CD8-positive, alpha-beta memory T cell (primary cell): ENCODE data around the gene BABAM1. TPM values are rescaled to one million over a fixed set of nuclear protein-coding genes. Genes with fewer than 3 reads are reported as not detected.
A peak's percentile ranks its signal among the peaks of the same experiment; 100 is the strongest.

Source experiments
- CTCF ChIA-PET: fragments of 350-600 bp; sonication (Branson Sonifier 250); formaldehyde crosslinking; loops from one replicate; lab custom pipeline; 2021; ENCODE audit warnings: antibody characterized with exemption; lab: Charles Lee
- POLR2A ChIA-PET: fragments of 350-600 bp; sonication (Branson Sonifier 250); formaldehyde crosslinking; loops from one replicate; lab custom pipeline; 2021; ENCODE audit warnings: antibody characterized with exemption; lab: Charles Lee
- DNase-seq, 5 donors: peaks; one replicate each; pipeline versions ENCODE4 v3.0.0 to v3.0.0-alpha.2; 2020 to 2022; ENCODE audit warnings: mixed read lengths in 1 of 5
- H3K27ac ChIP-seq: one replicate; pipeline ENCODE4 v1.7.0; 2013; ENCODE audit warnings: low read depth, mild to moderate bottlenecking, low read length, moderate library complexity
- H3K27me3 ChIP-seq: 2 replicates; pipeline ENCODE4 v1.7.0; 2013; ENCODE audit warnings: low read length, mild to moderate bottlenecking; ENCODE audit not compliant: insufficient read depth, poor library complexity, severe bottlenecking
- H3K36me3 ChIP-seq: 2 replicates; pipeline ENCODE4 v1.7.0; 2013; ENCODE audit warnings: mild to moderate bottlenecking, low read length, moderate library complexity; ENCODE audit not compliant: insufficient read depth
- H3K4me1 ChIP-seq: 2 replicates; pipeline ENCODE4 v1.7.0; 2013; ENCODE audit warnings: mild to moderate bottlenecking, low read length, moderate library complexity; ENCODE audit not compliant: insufficient read depth
- H3K4me3 ChIP-seq: 2 replicates; pipeline ENCODE4 v1.7.0; 2013; ENCODE audit warnings: mild to moderate bottlenecking, low read length
- H3K9me3 ChIP-seq: 2 replicates; pipeline ENCODE4 v1.7.0; 2013; ENCODE audit warnings: mild to moderate bottlenecking, low read length
- H3K27ac Mint-ChIP-seq, 8 donors: one replicate each; pipeline ENCODE4 v1.8.0; 2020 to 2021; ENCODE audit warnings: mixed read lengths in 8 of 8, mild to moderate bottlenecking in 6 of 8, inconsistent platforms in 3 of 8, moderate library complexity in 3 of 8
- H3K27me3 Mint-ChIP-seq, 2 donors: one replicate each; pipeline ENCODE4 v1.8.0; 2020 to 2021; ENCODE audit warnings: mixed read lengths in 2 of 2, mild to moderate bottlenecking in 1 of 2, moderate library complexity in 1 of 2
- H3K36me3 Mint-ChIP-seq, 3 donors: one replicate each; pipeline ENCODE4 v1.8.0; 2020 to 2021; ENCODE audit warnings: mixed read lengths in 3 of 3, inconsistent platforms in 1 of 3, mild to moderate bottlenecking in 1 of 3
- H3K4me1 Mint-ChIP-seq, 3 donors: one replicate each; pipeline ENCODE4 v1.8.0; 2020 to 2021; ENCODE audit warnings: mixed read lengths in 3 of 3, inconsistent platforms in 1 of 3, mild to moderate bottlenecking in 1 of 3
- H3K4me3 Mint-ChIP-seq, 7 donors: one replicate each; pipeline ENCODE4 v1.8.0; 2020 to 2021; ENCODE audit warnings: mixed read lengths in 7 of 7, mild to moderate bottlenecking in 6 of 7, moderate library complexity in 4 of 7, inconsistent platforms in 2 of 7
- H3K9me3 Mint-ChIP-seq, 5 donors: one replicate each; pipeline ENCODE4 v1.8.0; 2020 to 2022; ENCODE audit warnings: mixed read lengths in 5 of 5, mild to moderate bottlenecking in 3 of 5, moderate library complexity in 2 of 5, inconsistent platforms in 1 of 5
- polyA plus RNA-seq: library from polyadenylated mRNA; unstranded; fragments of 300-500 nt; fragmentation: Illumina TruSeq; gene quantifications from one replicate; pipeline ENCODE4 v1.2.3, GENCODE V29; 2021
- total RNA-seq, 2 experiments: library from RNA; stranded (reverse); gene quantifications; one replicate each; pipeline ENCODE4 v1.2.3, GENCODE V29; 2021

The BABAM1 gene
- total and polyA plus RNA-seq, 3 experiments from 2014 or later = 114 to 132 (median 124) TPM

DNA sequence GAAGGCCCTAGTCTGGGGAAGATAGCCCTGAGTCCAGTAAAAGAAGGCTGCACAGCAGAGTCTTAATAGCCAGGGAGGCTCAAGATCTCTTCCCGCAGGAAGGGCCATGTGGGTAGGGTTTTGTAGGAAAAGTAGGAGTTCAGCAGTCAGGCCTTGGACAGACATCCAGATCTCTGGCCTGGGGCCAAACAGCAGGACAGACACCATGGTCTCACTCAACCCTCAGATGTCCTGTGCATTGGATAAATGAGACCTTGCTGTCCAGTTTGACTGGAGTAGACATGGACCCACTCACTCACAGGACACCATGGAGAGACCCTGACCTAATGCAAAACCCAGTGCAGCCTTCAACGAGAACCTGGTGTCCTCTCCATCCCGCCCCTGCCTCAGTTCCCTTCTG lies 37.4 kb upstream of the BABAM1 start:
- Mint-ChIP-seq H3K4me3 (no peak overlapping the region), H3K27ac (no peak overlapping the region), H3K27me3 (peaks cover 0 to 3% of the 10 kb centered on the region in 2 donors), H3K9me3 (no peaks in the 10 kb centered on the region), H3K36me3 (peaks cover 0 to 11% (median 0%) of the 10 kb centered on the region in 3 donors), H3K4me1 (peaks cover 9 to 23% (median 9%) of the 10 kb centered on the region in 3 donors)
- DNase-seq = no peak
- H3K36me3 ChIP-seq = no peaks in the 10 kb centered on the region
- H3K9me3 ChIP-seq = no peaks in the 10 kb centered on the region
- H3K27me3 ChIP-seq = no peaks in the 10 kb centered on the region
- ChIA-PET CTCF (no interaction called here), POLR2A (no interaction called here)
- no peak overlapping the region for H3K4me3 ChIP-seq
- no peak overlapping the region for H3K27ac ChIP-seq
- H3K4me1 ChIP-seq = peaks cover 12% of the 10 kb centered on the region

GRCh38 chr19:17232258-17232657 lies 35.0 kb upstream of the BABAM1 start:
- Histone ChIP-seq H3K36me3 (no peaks in the 10 kb centered on the region), H3K9me3 (no peaks in the 10 kb centered on the region), H3K4me1 (peaks cover 15% of the 10 kb centered on the region), H3K27me3 (no peaks in the 10 kb centered on the region), H3K27ac (no peak overlapping the region), H3K4me3 (no peak overlapping the region)
- Mint-ChIP-seq H3K36me3 (peaks cover 0 to 6% (median 0%) of the 10 kb centered on the region in 3 donors), H3K4me3 (peak overlapping the region in 1 of 7 donors; percentile 18), H3K9me3 (no peaks in the 10 kb centered on the region), H3K27me3 (peaks cover 0 to 3% of the 10 kb centered on the region in 2 donors), H3K4me1 (peaks cover 4 to 14% (median 7%) of the 10 kb centered on the region in 3 donors), H3K27ac (no peak overlapping the region)
- ChIA-PET CTCF (no interaction called here), POLR2A (no interaction called here)
- no peak for DNase-seq

DNA sequence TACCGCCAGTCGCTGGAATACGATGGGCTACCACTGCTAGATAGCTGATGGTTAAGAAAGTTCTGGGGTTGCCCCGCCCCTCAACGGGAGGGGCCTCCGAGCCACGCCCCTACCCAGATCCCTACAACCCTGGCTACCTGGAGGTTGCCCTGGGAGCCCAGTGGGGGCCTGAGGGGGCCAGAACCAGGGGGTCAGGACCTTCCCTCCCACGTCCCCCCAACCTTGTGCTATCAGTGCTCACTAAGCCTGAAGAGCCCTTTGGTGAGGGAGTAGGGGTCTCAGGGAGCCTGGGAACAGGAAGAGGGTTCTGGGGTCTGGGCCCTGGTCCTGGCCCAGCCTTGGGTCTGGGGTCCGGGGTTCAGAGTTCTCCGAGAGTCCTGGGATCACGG lies 32.3 kb upstream of the BABAM1 start:
- Mint-ChIP-seq H3K4me3 (peak overlapping the region; percentile 63 to 83 (median 73)), H3K9me3 (no peaks in the 10 kb centered on the region), H3K4me1 (peaks cover 4 to 7% (median 5%) of the 10 kb centered on the region in 3 donors), H3K27me3 (peaks cover 0 to 3% of the 10 kb centered on the region in 2 donors), H3K27ac (no peak overlapping the region), H3K36me3 (no peaks in the 10 kb centered on the region)
- DNase-seq = peak in 4 of 5 donors; percentile 20 to 55 (median 42)
- no peaks in the 10 kb centered on the region for H3K9me3 ChIP-seq
- peak overlapping the region; percentile 64 for H3K27ac ChIP-seq
- H3K36me3 ChIP-seq = no peaks in the 10 kb centered on the region
- no peaks in the 10 kb centered on the region for H3K27me3 ChIP-seq
- H3K4me1 ChIP-seq = peaks cover 15% of the 10 kb centered on the region
- CTCF ChIA-PET = interaction anchor here (0.6 to 2.2 kb wide), 17 partner anchors 9 to 839 kb away, joined by 3 to 18 read pairs (median 6); partner anchors contain the start of genes HAUS8, MRPL34, MYO9B and OCEL1
- POLR2A ChIA-PET = interaction anchor here (0.6 to 1.9 kb wide), 5 partner anchors 9 to 158 kb away, joined by 5 to 18 read pairs (median 11); partner anchors contain the start of genes OCEL1 and USE1
- H3K4me3 ChIP-seq = peak overlapping the region; percentile 78

DNA sequence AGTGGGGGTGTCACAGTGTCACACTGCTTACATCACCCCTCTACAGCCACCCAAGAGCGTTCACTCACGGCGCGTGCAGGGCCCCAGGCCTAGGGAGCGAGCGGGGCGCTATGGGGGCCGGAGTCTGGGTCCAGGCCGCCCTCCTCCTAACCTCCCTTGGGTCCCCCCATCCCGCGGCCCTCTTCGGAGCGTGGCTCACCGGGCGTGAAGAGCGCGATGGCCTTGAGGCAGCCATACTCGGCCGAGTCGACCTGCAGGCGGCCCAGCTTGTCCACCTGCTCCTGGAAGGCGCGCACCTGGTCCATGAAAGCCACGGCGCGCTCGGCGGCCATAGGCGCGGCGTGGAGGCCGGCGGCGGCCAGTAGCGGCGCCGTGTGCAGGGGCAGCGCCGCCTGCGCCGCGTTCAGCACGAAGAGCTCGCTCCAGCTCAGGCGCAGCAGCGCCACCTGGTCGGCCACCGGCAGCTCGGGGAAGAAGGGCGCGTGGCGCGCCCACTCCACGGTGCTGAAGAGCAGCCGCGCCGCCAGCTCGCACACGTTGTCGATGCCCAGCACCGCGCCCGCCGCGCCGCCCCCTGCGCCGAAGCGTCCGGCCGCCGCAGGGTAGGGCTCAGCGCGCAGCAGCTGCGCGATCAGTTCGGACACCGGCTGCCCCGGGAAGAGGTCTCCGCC lies 31.8 kb upstream of the BABAM1 start:
- no peaks in the 10 kb centered on the region for H3K36me3 Mint-ChIP-seq
- H3K4me1 Mint-ChIP-seq = peaks cover 4 to 7% (median 5%) of the 10 kb centered on the region in 3 donors
- H3K9me3 Mint-ChIP-seq = no peaks in the 10 kb centered on the region
- Histone ChIP-seq H3K4me3 (peak overlapping the region; percentile 78), H3K36me3 (no peaks in the 10 kb centered on the region), H3K27ac (peak overlapping the region; percentile 64), H3K4me1 (peaks cover 15% of the 10 kb centered on the region), H3K27me3 (no peaks in the 10 kb centered on the region), H3K9me3 (no peaks in the 10 kb centered on the region)
- H3K27me3 Mint-ChIP-seq = peaks cover 0 to 3% of the 10 kb centered on the region in 2 donors
- no peak overlapping the region for H3K27ac Mint-ChIP-seq
- DNase-seq = peak; percentile 65 to 84 (median 71)
- ChIA-PET POLR2A (interaction anchor here (0.6 to 1.9 kb wide), 6 partner anchors 9 to 159 kb away, joined by 4 to 18 read pairs (median 8); partner anchors contain the start of genes OCEL1 and USE1), CTCF (interaction anchor here (0.6 to 2.2 kb wide), 27 partner anchors 9 to 1566 kb away, joined by 3 to 18 read pairs (median 5); partner anchors contain the start of genes BABAM1, HAUS8, MRPL34 and MYO9B)
- peak overlapping the region; percentile 63 to 83 (median 73) for H3K4me3 Mint-ChIP-seq

GRCh38 chr19:17235971-17236777 lies 31.1 kb upstream of the BABAM1 start:
- Histone ChIP-seq H3K4me3 (peak overlapping the region; percentile 78), H3K27me3 (no peaks in the 10 kb centered on the region), H3K9me3 (no peaks in the 10 kb centered on the region), H3K27ac (peak overlapping the region; percentile 64), H3K36me3 (no peaks in the 10 kb centered on the region), H3K4me1 (peaks cover 15% of the 10 kb centered on the region)
- Mint-ChIP-seq H3K4me1 (peaks cover 4 to 7% (median 5%) of the 10 kb centered on the region in 3 donors), H3K27ac (no peak overlapping the region), H3K36me3 (no peaks in the 10 kb centered on the region), H3K27me3 (peaks cover 0 to 3% of the 10 kb centered on the region in 2 donors), H3K4me3 (peak overlapping the region in 5 of 7 donors; percentile 20 to 74 (median 38)), H3K9me3 (no peaks in the 10 kb centered on the region)
- ChIA-PET CTCF (interaction anchor here (0.6 to 2.2 kb wide), 26 partner anchors 9 to 1565 kb away, joined by 3 to 18 read pairs (median 5); partner anchors contain the start of genes BABAM1, HAUS8, MRPL34 and MYO9B), POLR2A (interaction anchor here (0.9 to 1.9 kb wide), 5 partner anchors 10 to 160 kb away, joined by 4 to 18 read pairs (median 5); partner anchors contain the start of genes OCEL1 and USE1)
- DNase-seq = no peak

- Histone ChIP-seq H3K27ac (no peak overlapping the region), H3K27me3 (no peaks in the 10 kb centered on the region), H3K36me3 (no peaks in the 10 kb centered on the region), H3K4me3 (no peak overlapping the region), H3K9me3 (no peaks in the 10 kb centered on the region), H3K4me1 (peaks cover 15% of the 10 kb centered on the region)
- DNase-seq = no peak
- H3K9me3 Mint-ChIP-seq = no peaks in the 10 kb centered on the region
- ChIA-PET POLR2A (no interaction called here), CTCF (interaction anchor here (1.0 kb wide), 1 partner anchor 126 kb away, joined by 3 read pairs; no protein-coding TSS in a partner anchor)
- H3K27me3 Mint-ChIP-seq = peaks cover 0 to 3% of the 10 kb centered on the region in 2 donors
- peak overlapping the region in 1 of 8 donors; percentile 46 for H3K27ac Mint-ChIP-seq
- H3K4me1 Mint-ChIP-seq = peaks cover 4 to 7% (median 5%) of the 10 kb centered on the region in 3 donors
- H3K4me3 Mint-ChIP-seq = peak overlapping the region in 4 of 7 donors; percentile 22 to 63 (median 58)
- H3K36me3 Mint-ChIP-seq = no peaks in the 10 kb centered on the region
Measured at GRCh38 chr19:17236811-17237543, 30.3 kb upstream of the BABAM1 start.
